NCI-H69 (cell line): ENCODE results near the gene ADGRG6.
"Not testable (repeated sequence)": the region's sequence is repeated elsewhere in the genome, so short reads cannot be mapped to it uniquely, and the experiment has no call there.

Experiments used
- DNase-seq: peaks from one replicate; lab custom pipeline; 2025; lab: John Stamatoyannopoulos, UW

ADGRG6 gene

DNA sequence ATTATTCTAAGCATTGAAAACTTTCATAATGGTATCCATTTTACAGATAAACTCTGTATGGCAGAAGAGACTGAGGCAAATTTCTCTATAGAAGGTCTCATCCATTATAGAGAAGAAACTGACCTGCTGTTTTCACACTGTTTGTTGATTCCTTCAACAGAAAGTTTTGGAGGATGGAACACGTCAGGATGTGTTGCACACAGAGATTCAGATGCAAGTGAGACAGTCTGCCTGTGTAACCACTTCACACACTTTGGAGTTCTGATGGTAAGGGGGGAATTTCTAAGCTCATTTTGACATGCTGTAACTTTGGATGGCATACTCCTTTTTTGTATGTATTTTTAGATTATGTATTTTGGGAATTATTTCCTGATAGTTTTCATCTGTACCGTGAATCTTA, 109.3 kb downstream of the ADGRG6 start:
- DNase-seq = no peak

DNA sequence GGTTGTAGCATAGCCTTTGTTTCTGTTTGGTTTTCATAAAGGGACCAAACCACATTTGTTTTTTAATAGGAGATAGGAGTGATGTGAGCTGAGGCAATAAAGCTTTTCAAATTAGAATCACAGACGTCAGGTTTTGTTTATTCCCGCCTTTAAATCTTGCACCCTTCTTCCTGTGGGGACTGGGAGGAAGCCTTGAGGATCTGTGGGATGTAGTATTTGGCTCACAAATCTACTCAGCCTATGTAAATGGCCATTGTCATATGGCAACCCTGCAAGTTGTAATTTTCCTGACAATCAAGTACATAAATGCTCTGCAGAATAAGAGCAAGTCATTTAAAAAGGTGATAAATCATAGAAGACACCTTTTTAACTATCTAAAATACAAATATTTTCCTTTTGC, 110.4 kb downstream of the ADGRG6 start:
- DNase-seq = peak; percentile 76

DNA sequence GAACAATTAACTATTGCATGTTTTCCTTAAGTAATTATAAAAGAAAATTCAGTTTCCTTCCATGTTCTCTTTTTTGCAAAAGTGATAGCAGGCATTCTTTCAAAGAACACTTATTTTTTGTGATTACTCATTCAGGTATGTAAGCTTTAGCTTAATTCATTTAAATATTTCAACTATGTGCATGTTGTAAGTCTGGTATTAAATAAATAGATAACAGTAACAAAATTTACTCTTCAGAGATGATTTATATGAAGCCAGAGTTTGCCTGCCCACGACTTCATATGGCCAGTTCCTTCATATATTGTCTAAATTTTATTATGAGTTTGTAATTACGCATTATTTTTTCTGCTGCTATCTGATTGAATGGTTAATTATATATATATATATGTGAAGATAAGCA, 110.9 kb downstream of the ADGRG6 start:
- DNase-seq = no peak

GRCh38 chr6:142413111-142413510, 111.3 kb downstream of the ADGRG6 start:
- DNase-seq = no peak

GRCh38 chr6:142414462-142415250, 112.8 kb downstream of the ADGRG6 start:
- no peak for DNase-seq

GRCh38 chr6:142416179-142416578, 114.4 kb downstream of the ADGRG6 start:
- no peak for DNase-seq

GRCh38 chr6:142416686-142417085, 114.9 kb downstream of the ADGRG6 start:
- no peak for DNase-seq

DNA sequence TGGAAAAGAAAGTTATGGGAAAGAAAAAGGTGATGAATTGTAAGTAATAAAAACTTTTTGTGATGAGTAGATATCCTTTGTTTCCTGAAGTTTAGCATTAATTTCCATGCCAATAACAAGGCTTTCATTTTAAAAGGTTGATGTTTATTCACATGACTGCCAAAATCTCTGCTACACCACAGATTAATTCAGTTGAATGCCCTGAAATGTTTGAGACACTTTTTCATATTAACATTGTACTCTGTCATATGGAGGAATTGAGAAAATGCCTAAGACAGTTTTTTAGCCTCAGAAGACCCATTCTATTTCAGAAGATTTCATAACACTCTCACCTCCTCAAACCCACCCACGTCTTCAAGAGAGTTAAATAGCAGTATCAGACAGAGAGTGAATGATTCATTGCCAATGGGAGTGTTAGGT, 115.5 kb downstream of the ADGRG6 start:
- no peak for DNase-seq

DNA sequence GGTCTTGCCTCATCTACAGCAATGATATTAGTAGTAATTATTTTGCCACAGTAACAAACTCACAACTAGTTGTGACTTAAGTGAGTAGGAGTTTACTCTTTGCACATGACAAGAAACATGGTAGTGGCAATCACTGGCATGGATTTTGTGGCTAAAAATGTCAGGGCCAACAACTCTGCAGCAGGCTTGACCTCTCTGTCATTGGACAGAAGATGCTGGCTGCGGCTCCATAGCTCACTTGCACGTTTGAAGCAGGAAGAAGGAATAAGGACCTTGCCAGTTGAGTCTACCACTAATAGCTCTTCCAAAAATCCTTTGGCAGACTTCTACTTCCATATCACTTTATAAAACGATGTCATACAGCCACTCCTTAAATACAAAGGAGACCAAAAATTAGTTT, 117.3 kb downstream of the ADGRG6 start:
- DNase-seq = no peak

DNA sequence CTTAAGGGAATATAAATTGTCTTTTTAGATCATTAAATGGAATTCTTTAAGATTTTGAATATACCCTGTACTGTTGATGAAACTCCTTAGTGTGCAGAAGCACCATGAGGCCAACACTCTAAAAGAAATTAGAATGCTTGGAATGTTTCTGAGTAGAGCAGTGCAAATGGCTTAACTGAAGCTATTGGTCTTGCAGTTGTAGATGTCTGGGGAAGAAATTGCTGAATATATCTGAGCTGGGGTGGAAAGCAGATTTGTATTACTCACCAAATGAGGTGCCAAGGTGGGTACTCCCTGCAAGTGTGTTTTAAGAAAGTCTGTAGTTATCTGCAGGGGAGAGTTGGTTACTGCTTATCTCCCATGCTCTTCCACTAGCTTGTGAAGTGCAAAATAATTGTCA, 119.0 kb downstream of the ADGRG6 start:
- DNase-seq = no peak

GRCh38 chr6:142421285-142422117, 119.7 kb downstream of the ADGRG6 start:
- DNase-seq = peak; percentile 32

GRCh38 chr6:142426444-142427132, 124.8 kb downstream of the ADGRG6 start:
- DNase-seq = not testable (repeated sequence)

DNA sequence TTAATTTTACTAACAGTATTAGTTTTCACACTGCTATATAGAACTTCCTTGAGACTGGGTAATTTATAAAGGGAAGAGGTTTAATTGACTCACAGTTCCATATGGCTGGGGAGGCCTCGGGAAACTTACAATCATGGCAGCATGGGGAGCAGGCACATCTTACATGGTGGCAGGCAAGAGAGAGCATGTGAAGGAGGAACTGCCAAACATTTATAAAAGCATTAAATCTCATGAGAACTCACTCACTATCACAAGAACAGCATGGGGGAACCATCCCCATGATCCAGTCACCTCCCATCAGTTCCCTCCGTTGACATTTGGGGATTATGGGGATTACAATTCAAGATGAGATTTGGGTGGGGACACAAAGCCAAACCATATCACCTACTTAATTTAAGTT, 126.7 kb downstream of the ADGRG6 start:
- DNase-seq = not testable (repeated sequence)

GRCh38 chr6:142429195-142429594, 127.4 kb downstream of the ADGRG6 start:
- peak; percentile 78 for DNase-seq

DNA sequence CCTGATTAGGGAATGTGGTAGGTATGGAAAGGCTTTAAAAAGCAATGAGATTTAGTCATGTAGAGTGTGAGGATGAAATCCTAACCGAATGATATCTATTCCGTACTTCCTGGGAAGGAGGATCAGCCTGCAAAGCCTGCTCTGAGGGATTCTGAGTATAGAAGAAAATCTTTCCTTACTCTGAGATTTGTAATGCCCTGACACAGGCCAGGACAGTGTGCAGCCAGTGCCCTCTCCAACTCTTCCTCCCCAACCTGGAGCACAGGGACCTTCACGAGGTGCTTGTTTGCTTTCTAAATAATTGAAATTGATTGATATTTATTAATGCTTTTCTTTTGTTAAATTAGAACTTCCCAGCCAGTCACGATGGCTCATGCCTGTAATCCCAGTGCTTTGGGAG, 131.6 kb downstream of the ADGRG6 start:
- DNase-seq = no peak

DNA sequence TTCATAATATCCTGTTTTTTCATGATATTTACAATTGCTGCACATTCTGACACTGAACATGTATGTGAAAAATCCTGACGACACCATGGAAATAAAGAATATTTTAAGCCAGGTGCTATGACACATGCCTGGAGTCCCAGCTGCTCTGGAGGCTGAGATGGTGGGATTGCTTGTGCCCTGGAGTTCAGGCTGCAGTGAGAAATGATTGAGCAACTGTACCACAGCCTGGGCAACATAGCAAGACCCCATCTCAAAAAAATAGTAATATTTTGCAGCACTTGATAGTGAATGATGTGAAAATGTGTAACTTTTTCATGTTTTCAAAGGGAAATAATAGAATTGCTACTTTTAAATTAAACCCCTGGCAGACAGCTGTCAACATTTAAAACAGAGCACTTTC, 137.1 kb downstream of the ADGRG6 start:
- DNase-seq = no peak

DNA sequence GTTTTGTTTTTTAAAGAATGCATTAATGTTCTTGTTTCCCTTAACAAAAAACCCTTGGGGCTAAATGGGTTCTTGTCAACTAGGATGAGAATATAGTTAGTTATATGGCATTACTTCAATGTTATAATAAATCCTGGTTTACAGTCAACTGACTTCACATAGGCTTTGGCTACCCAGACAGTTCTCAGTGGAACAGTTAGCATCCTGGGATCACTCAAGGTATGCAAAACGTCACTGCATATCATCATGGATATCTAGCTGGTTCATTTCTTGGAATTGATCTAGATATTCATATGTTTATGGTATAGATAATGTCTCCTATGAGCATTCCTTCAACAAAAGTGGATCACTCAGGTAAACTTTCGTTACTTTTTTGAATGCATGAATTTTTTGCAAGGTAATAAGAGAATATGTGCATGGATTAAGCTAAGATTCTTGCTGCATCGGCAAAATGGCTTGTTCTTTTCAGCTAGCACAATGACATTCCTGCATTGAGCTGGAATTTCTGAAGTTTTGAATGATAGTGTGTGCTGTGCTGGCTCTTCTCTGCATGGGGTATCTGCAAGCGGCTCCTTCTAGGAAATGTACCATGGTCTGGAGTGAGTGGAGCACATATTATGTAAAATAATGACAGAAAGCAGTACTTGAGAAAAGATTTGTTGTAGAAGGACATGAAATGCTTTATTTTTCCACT, 138.9 kb downstream of the ADGRG6 start:
- DNase-seq = no peak

- DNase-seq = no peak
Measured at GRCh38 chr6:142441716-142442115, 139.9 kb downstream of the ADGRG6 start.

GRCh38 chr6:142443102-142443501, 141.3 kb downstream of the ADGRG6 start:
- DNase-seq = no peak

GRCh38 chr6:142443532-142443931, 141.7 kb downstream of the ADGRG6 start:
- no peak for DNase-seq

GRCh38 chr6:142444376-142444775, 142.6 kb downstream of the ADGRG6 start:
- DNase-seq = peak; percentile 59

GRCh38 chr6:142444881-142445301, 143.1 kb downstream of the ADGRG6 start:
- DNase-seq = peak; percentile 90
